HepG2 (cell line): ENCODE measurements around the gene PLSCR4. TPM values are rescaled to one million over a fixed set of nuclear protein-coding genes. Genes with fewer than 3 reads are reported as not detected.
A peak's percentile ranks its signal among the peaks of the same experiment; 100 is the strongest.

ENCODE experiments used
- HDAC6 ChIP-seq: fragments of 200-600 bp; sonication (generic); IDR thresholded peaks from 2 replicates; pipeline ENCODE4 v1.7.0; 2017; ENCODE audit warnings: mild to moderate bottlenecking, antibody characterized with exemption, low read length, low read depth
- HNRNPLL ChIP-seq: fragments of 200-400 bp; formaldehyde crosslinking; IDR thresholded peaks from 2 replicates; pipeline ENCODE4 v1.6.1; 2017; ENCODE audit warnings: mild to moderate bottlenecking, low read depth, low read length; ENCODE audit not compliant: poor library complexity, severe bottlenecking
- HOXA5 ChIP-seq: sonication (generic); formaldehyde crosslinking; IDR thresholded peaks from 2 replicates; pipeline ENCODE4 v1.4.0; 2020; ENCODE audit warnings: missing genetic modification reagents
- ISL2 ChIP-seq: sonication (generic); formaldehyde crosslinking; IDR thresholded peaks from 2 replicates; pipeline ENCODE4 v1.5.0; 2020; ENCODE audit warnings: missing genetic modification reagents
- ISX ChIP-seq: sonication (generic); formaldehyde crosslinking; conservative IDR thresholded peaks from 2 replicates; pipeline ENCODE4 v1.5.0; 2020; ENCODE audit warnings: missing genetic modification reagents
- PRDM10 ChIP-seq: sonication (generic); formaldehyde crosslinking; IDR thresholded peaks from 2 replicates; pipeline ENCODE4 v1.4.0; 2020; ENCODE audit warnings: low read depth, missing genetic modification reagents
- RORA ChIP-seq: sonication (generic); formaldehyde crosslinking; IDR thresholded peaks from 2 replicates; pipeline ENCODE4 v1.5.0; 2020; ENCODE audit warnings: mild to moderate bottlenecking, missing genetic modification reagents, moderate library complexity
- SRF ChIP-seq: IDR thresholded peaks from 2 replicates; pipeline ENCODE4 v1.6.1; 2011; ENCODE audit warnings: mild to moderate bottlenecking, low read depth, low read length, moderate library complexity
- TEAD3 ChIP-seq: optimal IDR thresholded peaks from 2 replicates; pipeline ENCODE3; 2016; ENCODE audit warnings: borderline replicate concordance
- USF2 ChIP-seq, 2 experiments: sonication (generic) in 1 of 2; formaldehyde crosslinking in 1 of 2; IDR thresholded peaks; 2 replicates each; pipeline versions ENCODE4 v1.5.1 to v1.6.1; 2011 to 2020; ENCODE audit warnings: borderline replicate concordance in 1 of 2, low read depth in 1 of 2, low read length in 1 of 2, mild to moderate bottlenecking in 1 of 2, missing genetic modification reagents in 1 of 2, moderate library complexity in 1 of 2
- ZBTB38 ChIP-seq: sonication (generic); formaldehyde crosslinking; IDR thresholded peaks from 2 replicates; pipeline ENCODE4 v1.5.1; 2020; ENCODE audit warnings: mild to moderate bottlenecking, missing genetic modification reagents
- ZNF18 ChIP-seq: sonication (generic); formaldehyde crosslinking; IDR thresholded peaks from 2 replicates; pipeline ENCODE4 v1.8.0; 2022; ENCODE audit warnings: mild to moderate bottlenecking, missing genetic modification reagents; ENCODE audit not compliant: insufficient replicate concordance
- ZNF33A ChIP-seq: sonication (generic); formaldehyde crosslinking; IDR thresholded peaks from 2 replicates; pipeline ENCODE4 v1.5.1; 2020; ENCODE audit warnings: missing genetic modification reagents, mild to moderate bottlenecking, moderate library complexity, borderline replicate concordance
- ZNF614 ChIP-seq: IDR thresholded peaks from 2 replicates; pipeline ENCODE4 v1.6.1; 2018; ENCODE audit warnings: missing biosample characterization, missing genetic modification reagents, inconsistent platforms, borderline replicate concordance
- ZNF615 ChIP-seq: sonication (generic); formaldehyde crosslinking; IDR thresholded peaks from 2 replicates; pipeline ENCODE4 v1.5.0; 2020; ENCODE audit warnings: mild to moderate bottlenecking, missing genetic modification reagents, borderline replicate concordance
- ZNF652 ChIP-seq: IDR thresholded peaks from 2 replicates; pipeline ENCODE4 v1.6.1; 2016; ENCODE audit warnings: low read depth, borderline replicate concordance
- ZSCAN9 ChIP-seq: IDR thresholded peaks from 2 replicates; pipeline ENCODE4 v1.6.1; 2016; ENCODE audit warnings: borderline replicate concordance
- polyA plus RNA-seq, 8 experiments: library from polyadenylated mRNA; depleted of rRNA in 3 of 8; stranded (reverse) in 7 of 8; unstranded in 1 of 8; fragments of >200 nt; fragmentation: Illumina TruSeq in 4 of 8; extraction: Trizol in 4 of 8; gene quantifications; 2 replicates each; pipeline versions ENCODE4 v1.2.1 to v1.2.3, GENCODE V29; 2011 to 2016; ENCODE audit warnings: low read depth in 4 of 8, missing spikeins in 1 of 8, mixed read lengths in 1 of 8; ENCODE audit not compliant: insufficient read depth in 1 of 8
- total RNA-seq, 5 experiments: library from RNA; depleted of rRNA; stranded (reverse); fragments of >200 nt; fragmentation: Illumina TruSeq; extraction: Trizol; gene quantifications; 2 replicates each; pipeline ENCODE4 v1.2.3, GENCODE V29; 2016; ENCODE audit warnings: low read depth in 1 of 5
- TF ChIP-seq, protein P1 (sequence below), 2 experiments: sonication (generic) in 1 of 2; formaldehyde crosslinking in 1 of 2; IDR thresholded peaks; 2 replicates each; pipeline versions ENCODE4 v1.4.0 to v1.6.1; 2018 to 2020; ENCODE audit warnings: missing genetic modification reagents in 2 of 2, borderline replicate concordance in 1 of 2, low read depth in 1 of 2, mild to moderate bottlenecking in 1 of 2, missing biosample characterization in 1 of 2

PLSCR4 gene
- total and polyA plus RNA-seq, 2 of the 13 experiments (the other 11 are each of a cell fraction or from before 2014, with no cell fraction given), result 1.5 to 59.0 TPM

- TF ChIP-seq HNRNPLL, result no peak
- TF ChIP-seq USF2 (IDR thresholded peaks at IDR 0.05; ENCODE audit: low read depth, low read length), result no peak
- TF ChIP-seq USF2 (CRISPR knock-in tag; IDR thresholded peaks at IDR 0.05; ENCODE audit: borderline replicate concordance), result no peak
- TF ChIP-seq TEAD3 (CRISPR knock-in tag), result peak; percentile 73
- peak; percentile 76 for TF ChIP-seq ZNF18 (CRISPR knock-in tag)
- no peak; the same call in 1 of the 2 replicates for TF ChIP-seq ZNF615 (CRISPR knock-in tag)
- TF ChIP-seq PRDM10 (CRISPR knock-in tag), result peak; percentile 69; the same call in 1 of the 2 replicates
- peak; percentile 23; the same call in 1 of the 2 replicates for TF ChIP-seq ZNF33A (CRISPR knock-in tag)
- no peak for TF ChIP-seq ZNF652
- no peak for TF ChIP-seq SRF
- no peak for TF ChIP-seq ISX (CRISPR knock-in tag)
- peak; percentile 87; the same call in 1 of the 2 replicates for TF ChIP-seq ZNF614 (CRISPR knock-in tag)
- TF ChIP-seq, protein P1, sequence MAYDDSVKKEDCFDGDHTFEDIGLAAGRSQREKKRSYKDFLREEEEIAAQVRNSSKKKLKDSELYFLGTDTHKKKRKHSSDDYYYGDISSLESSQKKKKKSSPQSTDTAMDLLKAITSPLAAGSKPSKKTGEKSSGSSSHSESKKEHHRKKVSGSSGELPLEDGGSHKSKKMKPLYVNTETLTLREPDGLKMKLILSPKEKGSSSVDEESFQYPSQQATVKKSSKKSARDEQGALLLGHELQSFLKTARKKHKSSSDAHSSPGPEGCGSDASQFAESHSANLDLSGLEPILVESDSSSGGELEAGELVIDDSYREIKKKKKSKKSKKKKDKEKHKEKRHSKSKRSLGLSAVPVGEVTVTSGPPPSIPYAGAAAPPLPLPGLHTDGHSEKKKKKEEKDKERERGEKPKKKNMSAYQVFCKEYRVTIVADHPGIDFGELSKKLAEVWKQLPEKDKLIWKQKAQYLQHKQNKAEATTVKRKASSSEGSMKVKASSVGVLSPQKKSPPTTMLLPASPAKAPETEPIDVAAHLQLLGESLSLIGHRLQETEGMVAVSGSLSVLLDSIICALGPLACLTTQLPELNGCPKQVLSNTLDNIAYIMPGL (CRISPR knock-in tag; IDR thresholded peaks at IDR 0.05; ENCODE audit: borderline replicate concordance in 1 of 2, low read depth in 1 of 2), result peak; percentile 64 to 81; a peak in 2 of 4 replicates
- peak; percentile 90 for TF ChIP-seq ISL2 (CRISPR knock-in tag)
- no peak for TF ChIP-seq HDAC6
- no peak for TF ChIP-seq RORA (CRISPR knock-in tag)
- peak; percentile 84 for TF ChIP-seq ZSCAN9
- TF ChIP-seq ZBTB38, result no peak
- TF ChIP-seq HOXA5 (CRISPR knock-in tag), result 0 out of 2 replicates have a peak, but pooled peaks have one; percentile 46
Measured at GRCh38 chr3:146222204-146223046, 28.5 kb downstream of the PLSCR4 start (continued).
